ENCODE measurements around the gene HADHB.

GRCh38 chr2:26276484-26277227, 31.9 kb downstream of the HADHB start:
- no peak for TF ChIP-seq POLR2A (IDR thresholded peaks at IDR 0.05)
- TF ChIP-seq, protein P1, sequence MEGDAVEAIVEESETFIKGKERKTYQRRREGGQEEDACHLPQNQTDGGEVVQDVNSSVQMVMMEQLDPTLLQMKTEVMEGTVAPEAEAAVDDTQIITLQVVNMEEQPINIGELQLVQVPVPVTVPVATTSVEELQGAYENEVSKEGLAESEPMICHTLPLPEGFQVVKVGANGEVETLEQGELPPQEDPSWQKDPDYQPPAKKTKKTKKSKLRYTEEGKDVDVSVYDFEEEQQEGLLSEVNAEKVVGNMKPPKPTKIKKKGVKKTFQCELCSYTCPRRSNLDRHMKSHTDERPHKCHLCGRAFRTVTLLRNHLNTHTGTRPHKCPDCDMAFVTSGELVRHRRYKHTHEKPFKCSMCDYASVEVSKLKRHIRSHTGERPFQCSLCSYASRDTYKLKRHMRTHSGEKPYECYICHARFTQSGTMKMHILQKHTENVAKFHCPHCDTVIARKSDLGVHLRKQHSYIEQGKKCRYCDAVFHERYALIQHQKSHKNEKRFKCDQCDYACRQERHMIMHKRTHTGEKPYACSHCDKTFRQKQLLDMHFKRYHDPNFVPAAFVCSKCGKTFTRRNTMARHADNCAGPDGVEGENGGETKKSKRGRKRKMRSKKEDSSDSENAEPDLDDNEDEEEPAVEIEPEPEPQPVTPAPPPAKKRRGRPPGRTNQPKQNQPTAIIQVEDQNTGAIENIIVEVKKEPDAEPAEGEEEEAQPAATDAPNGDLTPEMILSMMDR (IDR thresholded peaks at IDR 0.05): no peak

Measured in testis (tissue), 2 donors.